GM18870 (cell line): ENCODE measurements around the gene PMEL.

Experiments used
- ATAC-seq: cut with Tn5 transposase; IDR thresholded peaks from one replicate; pipeline ENCODE4 v1.9.1; 2021; ENCODE audit warnings: moderate library complexity; ENCODE audit not compliant: unreplicated experiment

PMEL gene

GRCh38 chr12:55942577-55943136, 23.2 kb downstream of the PMEL start:
- ATAC-seq: no peak

GRCh38 chr12:55942055-55942454, 23.8 kb downstream of the PMEL start:
- no peak for ATAC-seq

- ATAC-seq: peak; percentile 93
These were observed 25.6 kb downstream of the PMEL start for GRCh38 chr12:55940065-55940732.

- ATAC-seq: no peak
These were observed 26.9 kb downstream of the PMEL start for GRCh38 chr12:55938826-55939501.

GRCh38 chr12:55937981-55938380, 27.9 kb downstream of the PMEL start:
- no peak for ATAC-seq

- ATAC-seq: no peak
These were observed 30.1 kb downstream of the PMEL start for GRCh38 chr12:55935738-55936151.

GRCh38 chr12:55934773-55935172, 31.1 kb downstream of the PMEL start:
- no peak for ATAC-seq

- no peak for ATAC-seq
These were observed 31.8 kb downstream of the PMEL start for GRCh38 chr12:55933799-55934742.

- ATAC-seq: no peak
These were observed 32.6 kb downstream of the PMEL start for GRCh38 chr12:55933169-55933798.

- ATAC-seq: no peak
These were observed 33.3 kb downstream of the PMEL start for GRCh38 chr12:55932551-55932910.

- no peak for ATAC-seq
These were observed 33.9 kb downstream of the PMEL start for GRCh38 chr12:55931780-55932550.

- no peak for ATAC-seq
These were observed 34.5 kb downstream of the PMEL start for GRCh38 chr12:55931317-55931779.

GRCh38 chr12:55930771-55931316, 35.0 kb downstream of the PMEL start, which contains the start of gene DGKA:
TSS of gene DGKA (plus strand) at chr12:55931162. CDS start at chr12:55936504, 5,342 bp downstream.
- ATAC-seq: no peak

GRCh38 chr12:55929306-55929791, 36.5 kb downstream of the PMEL start:
- peak; percentile 25 for ATAC-seq

GRCh38 chr12:55927588-55928502, 38.0 kb downstream of the PMEL start, which contains the start of gene PYM1:
TSS of gene PYM1 (minus strand) at chr12:55927894. CDS start at chr12:55927761, 133 bp downstream.
- ATAC-seq: peak; percentile 27

GRCh38 chr12:55926738-55927587, 38.9 kb downstream of the PMEL start:
- peak; percentile 42 for ATAC-seq
